ENCODE results near the gene PCDHGB2.
A peak's percentile ranks its signal among the peaks of the same experiment; 100 is the strongest.
"Not testable (repeated sequence)": the region's sequence is repeated elsewhere in the genome, so short reads cannot be mapped to it uniquely, and the experiment has no call there.

Gene PCDHGB2

GRCh38 chr5:141384471-141385267, 24.9 kb downstream of the PCDHGB2 start:
- DNase-seq (no peak), ATAC-seq (no peak)

- DNase-seq = peak; percentile 19
- peak; percentile 23 for ATAC-seq
Measured at GRCh38 chr5:141387557-141388311, 27.9 kb downstream of the PCDHGB2 start, which contains the start of gene PCDHGB4. Gene PCDHGB4 (plus strand): TSS chr5:141387698. CDS start chr5:141387885, 187 bp downstream.

DNA sequence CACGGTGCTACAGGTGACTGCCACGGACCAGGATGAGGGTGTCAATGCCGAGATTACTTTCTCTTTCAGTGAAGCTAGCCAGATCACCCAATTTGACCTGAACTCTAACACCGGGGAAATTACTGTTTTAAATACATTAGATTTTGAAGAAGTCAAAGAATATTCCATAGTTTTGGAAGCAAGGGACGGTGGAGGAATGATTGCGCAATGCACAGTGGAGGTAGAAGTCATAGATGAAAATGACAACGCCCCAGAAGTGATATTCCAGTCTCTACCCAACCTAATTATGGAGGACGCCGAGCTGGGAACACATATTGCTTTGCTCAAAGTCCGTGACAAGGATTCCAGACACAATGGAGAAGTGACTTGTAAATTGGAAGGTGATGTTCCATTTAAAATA, 28.9 kb downstream of the PCDHGB2 start:
- no peak for DNase-seq
- no peak for ATAC-seq

- DNase-seq = no peak
- no peak for ATAC-seq
Measured at GRCh38 chr5:141389153-141390042, 29.6 kb downstream of the PCDHGB2 start.

DNA sequence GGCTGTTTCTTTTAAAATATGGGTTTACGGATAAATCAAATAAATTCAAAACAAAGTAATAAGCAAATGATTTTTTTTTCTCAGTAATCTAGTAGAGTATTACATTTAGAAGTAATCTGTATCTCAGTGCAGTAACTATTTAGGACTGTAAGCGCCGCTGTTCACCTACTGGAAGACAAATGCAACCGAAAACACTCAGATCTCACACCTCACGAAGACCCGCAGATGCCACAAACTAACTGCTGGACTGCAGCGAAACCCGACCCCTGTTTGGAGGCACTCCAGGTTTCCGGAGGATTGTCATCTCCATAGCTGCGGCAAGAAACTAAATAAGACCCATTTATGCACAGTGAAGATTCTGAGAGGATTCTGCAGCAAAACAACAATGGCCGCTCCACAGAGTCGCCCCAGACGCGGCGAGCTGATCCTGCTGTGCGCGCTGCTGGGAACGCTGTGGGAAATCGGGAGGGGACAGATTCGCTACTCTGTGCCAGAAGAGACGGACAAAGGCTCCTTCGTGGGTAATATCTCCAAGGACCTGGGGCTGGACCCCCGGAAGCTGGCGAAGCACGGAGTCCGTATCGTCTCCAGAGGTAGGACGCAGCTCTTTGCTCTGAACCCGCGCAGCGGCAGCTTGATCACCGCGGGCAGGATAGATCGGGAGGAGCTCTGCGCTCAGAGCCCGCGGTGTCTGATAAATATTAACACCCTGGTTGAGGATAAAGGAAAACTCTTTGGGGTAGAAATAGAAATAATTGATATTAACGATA, 32.8 kb downstream of the PCDHGB2 start, which contains the start of gene PCDHGA8:
PCDHGA8 (plus strand) TSS at position 205 of the 770 bp plus-strand sequence; CDS start at position 386, 181 bp downstream.
- no peak for DNase-seq
- no peak for ATAC-seq

- DNase-seq = no peak
- ATAC-seq = no peak
Measured at GRCh38 chr5:141393267-141393666, 33.5 kb downstream of the PCDHGB2 start.

DNA sequence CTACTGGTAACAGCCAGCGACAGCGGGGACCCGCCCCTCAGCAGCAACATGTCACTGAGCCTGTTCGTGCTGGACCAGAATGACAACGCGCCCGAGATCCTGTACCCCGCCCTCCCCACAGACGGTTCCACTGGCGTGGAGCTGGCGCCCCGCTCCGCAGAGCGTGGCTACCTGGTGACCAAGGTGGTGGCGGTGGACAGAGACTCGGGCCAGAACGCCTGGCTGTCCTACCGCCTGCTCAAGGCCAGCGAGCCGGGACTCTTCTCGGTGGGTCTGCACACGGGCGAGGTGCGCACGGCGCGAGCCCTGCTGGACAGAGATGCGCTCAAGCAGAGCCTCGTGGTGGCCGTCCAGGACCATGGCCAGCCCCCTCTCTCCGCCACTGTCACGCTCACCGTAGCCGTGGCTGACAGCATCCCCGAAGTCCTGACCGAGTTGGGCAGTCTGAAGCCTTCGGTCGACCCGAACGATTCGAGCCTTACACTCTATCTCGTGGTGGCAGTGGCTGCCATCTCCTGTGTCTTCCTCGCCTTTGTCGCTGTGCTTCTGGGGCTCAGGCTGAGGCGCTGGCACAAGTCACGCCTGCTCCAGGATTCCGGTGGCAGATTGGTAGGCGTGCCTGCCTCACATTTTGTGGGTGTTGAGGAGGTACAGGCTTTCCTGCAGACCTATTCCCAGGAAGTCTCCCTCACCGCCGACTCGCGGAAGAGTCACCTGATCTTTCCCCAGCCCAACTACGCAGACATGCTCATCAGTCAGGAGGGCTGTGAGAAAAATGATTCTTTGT, 34.8 kb downstream of the PCDHGB2 start:
- not testable (repeated sequence) for ATAC-seq, DNase-seq

- peak; percentile 43 for DNase-seq
Measured at GRCh38 chr5:141397756-141398551, 38.2 kb downstream of the PCDHGB2 start, which contains the start of gene PCDHGB5. Gene PCDHGB5 (plus strand): TSS chr5:141397947. CDS start chr5:141398128, 181 bp downstream.

GRCh38 chr5:141398608-141399007, 38.8 kb downstream of the PCDHGB2 start:
- DNase-seq (no peak), ATAC-seq (no peak)

More at GRCh38 chr5:141397756-141398551, 38.2 kb downstream of the PCDHGB2 start, which contains the start of gene PCDHGB5:
- ATAC-seq = not testable (repeated sequence)

DNA sequence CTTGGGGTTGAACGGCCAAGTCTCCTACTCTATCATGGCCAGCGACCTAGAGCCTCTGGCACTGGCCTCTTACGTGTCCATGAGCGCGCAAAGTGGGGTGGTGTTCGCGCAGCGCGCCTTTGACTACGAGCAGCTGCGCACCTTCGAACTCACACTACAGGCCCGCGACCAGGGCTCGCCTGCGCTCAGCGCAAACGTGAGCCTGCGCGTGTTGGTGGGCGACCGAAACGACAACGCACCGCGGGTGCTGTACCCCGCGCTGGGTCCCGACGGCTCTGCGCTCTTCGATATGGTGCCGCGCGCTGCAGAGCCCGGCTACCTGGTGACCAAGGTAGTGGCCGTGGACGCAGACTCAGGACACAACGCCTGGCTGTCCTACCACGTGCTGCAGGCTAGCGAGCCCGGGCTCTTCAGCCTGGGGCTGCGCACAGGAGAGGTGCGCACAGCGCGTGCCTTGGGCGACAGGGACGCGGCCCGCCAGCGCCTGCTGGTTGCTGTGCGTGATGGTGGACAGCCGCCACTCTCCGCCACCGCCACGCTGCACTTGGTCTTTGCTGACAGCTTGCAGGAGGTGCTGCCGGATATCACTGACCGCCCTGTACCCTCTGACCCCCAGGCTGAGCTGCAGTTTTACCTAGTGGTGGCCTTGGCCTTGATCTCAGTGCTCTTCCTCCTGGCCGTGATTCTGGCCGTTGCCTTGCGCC, 39.9 kb downstream of the PCDHGB2 start:
- no peak for ATAC-seq
- DNase-seq = no peak

- DNase-seq (no peak), ATAC-seq (no peak)
Measured at GRCh38 chr5:141402553-141403243, 42.9 kb downstream of the PCDHGB2 start, which contains the start of gene PCDHGA9. Gene PCDHGA9 (plus strand): TSS chr5:141402778. CDS start chr5:141402953, 175 bp downstream.

GRCh38 chr5:141403387-141403786, 43.6 kb downstream of the PCDHGB2 start:
- ATAC-seq = no peak
- DNase-seq = no peak

- DNase-seq = peak; percentile 51
- ATAC-seq = peak; percentile 40
Measured at GRCh38 chr5:141407790-141408505, 48.2 kb downstream of the PCDHGB2 start, which contains the start of gene PCDHGB6. Gene PCDHGB6 (plus strand): TSS chr5:141408021. CDS start chr5:141408203, 182 bp downstream.

DNA sequence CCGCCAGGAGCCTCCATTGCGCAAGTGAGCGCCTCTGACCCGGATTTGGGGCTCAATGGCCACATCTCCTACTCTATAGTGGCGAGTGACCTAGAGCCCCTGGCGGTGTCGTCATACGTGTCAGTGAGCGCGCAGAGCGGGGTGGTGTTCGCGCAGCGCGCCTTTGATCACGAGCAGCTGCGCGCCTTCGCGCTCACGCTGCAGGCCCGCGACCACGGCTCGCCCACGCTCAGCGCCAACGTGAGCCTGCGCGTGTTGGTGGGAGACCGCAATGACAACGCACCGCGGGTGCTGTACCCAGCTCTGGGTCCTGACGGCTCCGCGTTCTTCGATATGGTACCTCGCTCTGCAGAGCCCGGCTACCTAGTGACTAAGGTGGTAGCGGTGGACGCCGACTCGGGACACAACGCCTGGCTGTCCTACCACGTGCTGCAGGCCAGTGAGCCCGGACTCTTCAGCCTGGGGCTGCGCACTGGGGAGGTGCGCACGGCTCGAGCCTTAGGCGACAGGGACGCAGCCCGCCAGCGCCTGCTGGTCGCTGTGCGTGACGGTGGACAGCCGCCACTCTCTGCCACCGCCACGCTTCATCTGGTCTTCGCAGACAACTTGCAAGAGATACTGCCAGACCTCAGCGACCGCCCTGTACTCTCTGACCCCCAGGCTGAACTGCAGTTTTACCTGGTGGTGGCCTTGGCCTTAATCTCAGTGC, 50.0 kb downstream of the PCDHGB2 start:
- DNase-seq (no peak), ATAC-seq (no peak)

- no peak for DNase-seq
- ATAC-seq = no peak
Measured at GRCh38 chr5:141411575-141411974, 51.8 kb downstream of the PCDHGB2 start.

Measured in stimulated activated naive CD8-positive, alpha-beta T cell treated with anti-CD3 and anti-CD28 coated beads, Interleukin-15, Interleukin-2, amounts not matched to agents 100 U/mL and 50 U/mL, for 24 hours (primary cell).